Measurements from ENCODE around the gene KIAA0586.

The KIAA0586 gene

DNA sequence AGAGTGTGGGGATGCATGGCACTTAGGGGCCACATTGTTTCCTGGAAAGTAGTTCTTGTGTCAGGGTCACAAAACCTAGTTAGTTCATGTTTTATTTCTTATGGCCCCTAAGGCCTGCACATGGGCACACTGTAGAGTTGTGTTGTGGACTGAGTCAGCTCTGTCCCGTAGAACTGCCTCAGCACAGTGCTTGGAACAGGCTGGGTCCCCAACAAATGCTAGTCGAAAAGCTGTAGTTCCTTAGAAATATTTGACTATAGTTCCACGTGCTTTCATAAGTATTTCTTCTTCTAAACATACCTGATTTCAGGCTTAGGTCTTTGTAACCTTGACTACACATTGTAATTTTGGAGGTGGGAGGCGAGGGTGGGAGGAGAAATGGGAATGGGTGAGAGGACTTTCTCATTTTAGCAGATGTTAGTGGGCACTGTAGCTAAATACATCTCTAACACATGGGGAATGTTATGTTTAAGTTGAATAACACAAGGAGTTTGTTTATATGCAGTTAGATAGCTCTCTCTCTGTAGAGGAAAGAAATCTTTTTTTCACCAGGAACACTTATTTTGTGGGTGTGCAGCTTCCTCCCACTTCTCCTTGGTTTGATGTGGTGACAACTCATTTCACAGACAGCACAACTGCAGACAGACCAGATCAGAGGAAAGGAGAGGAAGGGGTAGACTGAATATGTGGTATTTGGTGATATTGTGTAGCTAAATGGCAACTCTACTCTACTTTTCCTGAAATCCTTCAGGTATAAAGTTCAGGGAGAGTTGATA, 170.7 kb downstream of the KIAA0586 start:
- no peak for DNase-seq (ENCODE audit: low read depth)

DNA sequence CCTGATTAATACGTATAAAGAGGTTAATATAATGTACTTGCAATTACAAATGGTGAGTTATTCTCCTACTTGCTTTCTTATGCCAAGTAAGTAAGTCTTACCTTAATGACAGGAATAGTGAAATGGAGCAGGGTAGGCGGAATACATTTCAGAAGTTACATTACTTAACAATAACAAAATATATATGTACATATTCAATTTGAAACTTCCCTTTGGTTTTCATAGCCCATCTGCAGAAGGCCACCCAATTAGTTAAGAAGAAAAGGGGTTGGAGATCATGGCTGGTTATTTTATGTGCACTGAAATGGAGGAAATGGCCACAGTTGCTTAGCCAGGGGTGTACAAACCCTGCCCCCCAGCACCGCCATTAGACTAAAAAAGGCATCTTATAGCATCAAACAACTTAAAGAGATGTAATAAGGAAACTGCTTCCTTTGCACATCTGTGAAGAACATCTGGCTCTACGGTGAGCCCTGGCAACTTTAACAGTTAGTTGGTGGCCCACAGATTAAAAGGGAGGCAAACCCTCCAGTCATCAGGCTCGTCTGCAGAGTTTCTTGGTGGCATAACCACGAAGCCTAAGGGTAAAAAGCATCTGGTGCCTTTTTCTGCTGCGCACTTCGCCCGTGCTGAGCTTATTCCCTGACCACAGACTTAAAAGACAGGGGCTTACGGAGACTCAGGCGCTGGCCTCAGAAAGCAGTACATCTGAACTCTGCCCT, 171.4 kb downstream of the KIAA0586 start:
- DNase-seq (ENCODE audit: low read depth), result no peak

DNA sequence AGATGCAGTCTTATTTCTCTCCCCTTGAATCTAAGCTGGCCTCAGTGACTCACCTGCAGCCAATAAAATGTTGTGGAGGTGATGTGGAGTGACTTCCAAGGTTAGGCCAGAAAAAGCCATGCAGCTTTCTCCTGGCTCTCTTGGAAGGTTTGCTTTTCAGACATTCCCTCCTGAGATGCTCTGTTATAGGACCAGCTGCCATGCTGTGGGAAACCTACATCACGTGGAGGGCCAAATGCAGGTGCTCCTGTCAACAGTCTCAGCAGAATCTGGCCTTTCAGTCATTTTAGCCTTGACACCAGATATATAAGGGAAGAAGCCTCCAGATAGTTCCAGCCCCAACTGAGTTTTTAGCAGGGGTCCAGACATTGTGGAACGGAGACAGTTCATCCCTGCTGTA, 172.2 kb downstream of the KIAA0586 start:
- no peak for DNase-seq (ENCODE audit: low read depth)

Measured in activated T-helper 1 cell treated with Interleukin-2 at 50 U/mL for 16 hours (primary cell).